Fibroblast of pulmonary artery (primary cell): ENCODE data around the gene SNX15.
"Not testable (repeated sequence)": the region's sequence is repeated elsewhere in the genome, so short reads cannot be mapped to it uniquely, and the experiment has no call there.

Source experiments
- DNase-seq: peaks from one replicate; pipeline ENCODE4 v3.0.0-alpha.2; 2010; ENCODE audit warnings: low read depth
- H3K4me3 ChIP-seq: replicated peaks from 2 replicates; pipeline ENCODE4 v1.5.1; 2011; ENCODE audit warnings: low read depth, mild to moderate bottlenecking, control low read depth, low read length, moderate library complexity
- TF ChIP-seq, protein P1 (sequence below): IDR thresholded peaks from 2 replicates; pipeline ENCODE4 v1.5.1; 2011; ENCODE audit warnings: mild to moderate bottlenecking, control low read depth, low read length, inconsistent platforms; ENCODE audit errors: missing control alignments

SNX15 gene

DNA sequence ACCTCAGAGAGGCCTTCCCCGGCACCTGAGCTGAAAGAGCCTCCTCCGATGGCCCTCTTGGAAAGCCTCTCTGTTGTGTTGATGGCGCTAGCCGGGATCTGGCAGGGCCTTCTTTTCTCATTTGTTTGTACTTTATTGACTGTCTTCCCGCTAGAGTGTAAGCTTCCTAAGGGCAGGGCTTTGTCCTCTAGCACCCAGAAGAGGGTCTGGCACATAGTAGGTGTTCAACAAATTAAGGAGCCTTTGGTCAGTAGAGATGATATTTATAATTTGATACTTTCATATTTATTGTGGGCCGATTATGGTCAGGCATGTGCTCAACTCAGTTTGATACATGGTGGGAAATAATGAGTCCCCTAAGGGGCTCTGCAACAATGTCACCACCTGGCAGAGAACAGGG lies 9.3 kb upstream of the SNX15 start:
- no peak for DNase-seq
- H3K4me3 ChIP-seq, result no peak overlapping the region
- TF ChIP-seq, protein P1, sequence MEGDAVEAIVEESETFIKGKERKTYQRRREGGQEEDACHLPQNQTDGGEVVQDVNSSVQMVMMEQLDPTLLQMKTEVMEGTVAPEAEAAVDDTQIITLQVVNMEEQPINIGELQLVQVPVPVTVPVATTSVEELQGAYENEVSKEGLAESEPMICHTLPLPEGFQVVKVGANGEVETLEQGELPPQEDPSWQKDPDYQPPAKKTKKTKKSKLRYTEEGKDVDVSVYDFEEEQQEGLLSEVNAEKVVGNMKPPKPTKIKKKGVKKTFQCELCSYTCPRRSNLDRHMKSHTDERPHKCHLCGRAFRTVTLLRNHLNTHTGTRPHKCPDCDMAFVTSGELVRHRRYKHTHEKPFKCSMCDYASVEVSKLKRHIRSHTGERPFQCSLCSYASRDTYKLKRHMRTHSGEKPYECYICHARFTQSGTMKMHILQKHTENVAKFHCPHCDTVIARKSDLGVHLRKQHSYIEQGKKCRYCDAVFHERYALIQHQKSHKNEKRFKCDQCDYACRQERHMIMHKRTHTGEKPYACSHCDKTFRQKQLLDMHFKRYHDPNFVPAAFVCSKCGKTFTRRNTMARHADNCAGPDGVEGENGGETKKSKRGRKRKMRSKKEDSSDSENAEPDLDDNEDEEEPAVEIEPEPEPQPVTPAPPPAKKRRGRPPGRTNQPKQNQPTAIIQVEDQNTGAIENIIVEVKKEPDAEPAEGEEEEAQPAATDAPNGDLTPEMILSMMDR, result no peak

DNA sequence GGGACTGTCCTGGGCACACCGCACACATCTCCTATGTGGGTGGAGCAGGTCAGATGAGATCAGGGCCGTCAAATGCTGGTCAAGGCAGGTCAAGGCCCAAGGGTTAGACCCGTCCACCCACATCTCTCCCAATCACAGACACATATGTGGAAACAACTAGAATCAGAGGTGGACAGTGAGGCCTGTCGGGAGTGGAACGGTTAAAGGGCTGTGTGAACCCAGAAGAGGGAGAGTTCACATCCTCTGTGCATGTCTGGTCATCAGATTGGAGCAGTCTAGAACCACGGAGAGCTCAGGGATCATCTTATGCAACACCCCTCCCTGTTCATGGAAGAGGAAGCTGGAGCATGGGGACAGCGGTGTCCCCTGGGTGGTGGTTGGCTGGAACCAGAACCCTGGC lies 7.4 kb upstream of the SNX15 start:
- TF ChIP-seq, protein P1, result no peak
- DNase-seq, result no peak
- H3K4me3 ChIP-seq, result no peak overlapping the region

DNA sequence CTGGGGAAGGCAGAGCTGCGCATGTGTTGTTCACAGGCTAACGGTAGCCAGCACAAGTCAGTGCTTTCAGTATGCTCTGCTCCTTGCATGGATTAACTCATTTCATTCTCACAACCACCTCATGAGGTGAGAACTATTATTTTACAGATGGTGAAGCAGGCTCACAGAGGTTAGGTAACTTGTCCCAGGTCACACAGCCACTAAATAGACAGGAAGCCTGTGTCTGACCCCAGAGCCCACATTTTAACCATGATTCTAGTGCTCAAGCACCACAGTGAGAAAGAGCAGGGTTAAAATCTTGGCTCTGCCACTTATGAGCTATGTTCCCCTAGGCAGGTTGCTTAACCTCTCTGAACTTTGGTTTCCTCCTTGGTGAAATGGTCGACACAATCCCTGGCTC lies 6.2 kb upstream of the SNX15 start:
- H3K4me3 ChIP-seq, result no peak overlapping the region
- no peak for DNase-seq
- TF ChIP-seq, protein P1, result no peak

DNA sequence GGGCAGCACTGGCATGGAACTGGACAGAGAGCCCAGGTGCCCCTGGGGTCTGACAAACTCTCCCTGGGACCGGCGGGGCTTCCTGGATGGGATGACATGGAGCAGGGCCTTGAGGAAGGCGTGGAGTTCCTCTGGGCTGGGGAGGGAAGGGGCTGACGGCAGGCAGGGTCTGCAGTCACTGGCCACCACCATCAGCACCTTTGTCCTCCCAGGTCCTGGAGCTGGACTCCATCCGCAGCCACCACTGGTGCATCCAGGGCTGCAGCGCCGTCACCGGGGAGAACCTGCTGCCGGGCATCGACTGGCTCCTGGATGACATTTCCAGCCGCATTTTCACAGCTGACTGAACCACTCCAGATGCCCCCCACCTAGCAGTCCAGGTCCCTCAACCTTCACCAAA lies 5.7 kb upstream of the SNX15 start:
- no peak overlapping the region for H3K4me3 ChIP-seq
- TF ChIP-seq, protein P1, result no peak
- DNase-seq, result no peak

DNA sequence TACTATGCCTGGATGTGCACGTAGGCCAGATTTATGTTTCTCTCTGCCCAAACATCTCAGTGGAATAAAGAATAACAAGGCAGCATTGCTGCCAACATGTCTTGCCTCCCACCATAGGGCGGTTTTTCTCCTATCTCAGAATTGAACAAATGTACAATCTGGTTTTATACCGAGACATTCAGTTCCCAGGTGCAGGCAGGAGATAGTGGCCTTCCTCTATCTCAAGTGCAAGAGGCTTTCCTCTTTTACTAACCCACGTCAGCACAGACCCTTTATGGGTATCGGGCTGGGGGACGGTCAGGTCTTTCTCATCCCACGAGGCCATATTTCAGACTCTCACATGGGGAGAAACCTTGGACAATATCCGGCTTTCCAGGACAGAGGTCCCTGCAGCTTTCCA lies 3.7 kb upstream of the SNX15 start:
- DNase-seq, H3K4me3 ChIP-seq: not testable (repeated sequence)

DNA sequence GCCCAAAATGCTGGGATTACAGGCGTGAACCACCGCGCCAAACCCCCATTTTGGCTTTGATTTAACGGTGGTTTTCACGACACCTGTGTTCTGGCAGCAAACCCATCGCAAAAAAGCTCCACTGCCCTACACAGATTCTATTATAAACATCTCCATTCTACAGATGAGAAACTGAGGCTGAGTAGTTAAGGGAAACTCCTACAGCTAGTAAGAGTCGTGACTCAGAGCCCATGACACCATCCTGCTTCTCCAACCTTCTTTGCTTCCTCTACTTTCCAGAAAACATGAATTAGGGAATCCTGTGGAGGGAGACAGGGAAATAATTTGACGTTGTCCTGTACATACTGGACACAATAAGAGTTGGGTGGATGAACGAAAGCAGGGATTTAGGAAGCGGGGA lies 429 bp upstream of the SNX15 start:
- peak overlapping the region; percentile 64 for H3K4me3 ChIP-seq
- TF ChIP-seq, protein P1, result no peak
- no peak for DNase-seq

DNA sequence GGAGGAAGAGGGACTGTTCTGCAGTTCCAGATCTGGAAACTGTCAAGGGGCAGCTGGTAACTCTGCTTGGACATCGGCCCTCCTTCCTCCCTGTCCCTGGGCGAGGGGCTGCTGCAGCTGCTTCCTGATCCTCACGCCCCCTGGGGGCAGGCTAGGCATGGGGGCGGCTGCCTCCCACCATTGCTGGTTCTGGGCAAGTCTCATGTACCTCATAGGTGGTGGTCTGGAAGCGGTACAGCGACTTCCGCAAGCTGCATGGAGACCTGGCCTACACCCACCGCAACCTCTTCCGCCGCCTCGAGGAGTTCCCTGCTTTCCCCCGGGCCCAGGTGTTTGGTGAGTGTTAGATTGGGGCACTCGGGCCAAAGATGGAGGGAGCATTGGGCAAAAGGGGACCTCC lies 5.0 kb downstream of the SNX15 start:
- DNase-seq, result no peak
- TF ChIP-seq, protein P1, result no peak

DNA sequence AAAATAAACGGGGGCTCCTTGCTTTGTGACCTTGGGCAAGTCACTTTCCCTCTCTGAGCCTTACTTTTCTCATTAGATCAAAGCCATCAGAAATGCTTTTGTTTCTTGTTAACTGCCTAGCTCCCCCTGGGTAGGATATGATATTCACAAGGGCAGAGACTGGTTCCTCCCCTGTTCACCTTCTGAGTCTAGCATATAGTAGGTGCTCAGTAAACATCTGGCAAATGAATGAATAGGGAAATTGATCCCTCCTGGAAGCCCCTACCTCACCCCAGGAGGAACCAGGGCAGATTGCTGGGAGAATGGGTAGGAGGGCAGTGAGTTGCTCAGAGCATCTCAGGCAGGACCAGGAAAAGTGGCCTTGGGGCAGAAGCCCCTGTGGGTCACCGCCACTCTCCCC lies 7.2 kb downstream of the SNX15 start:
- TF ChIP-seq, protein P1, result no peak
- H3K4me3 ChIP-seq, result no peak overlapping the region
- DNase-seq, result no peak

More for the DNA sequence above, 5.0 kb downstream of the SNX15 start:
- no peak overlapping the region for H3K4me3 ChIP-seq
